Endothelial cell of umbilical vein (primary cell): Measurements from ENCODE around the gene ACOX3.

ENCODE experiments used
- EZH2 ChIP-seq: IDR thresholded peaks from 2 replicates; pipeline ENCODE4 v1.6.1; 2012; ENCODE audit warnings: borderline replicate concordance, low read depth, mild to moderate bottlenecking, moderate library complexity, low read length, inconsistent platforms; ENCODE audit not compliant: severe bottlenecking
- FOS ChIP-seq: IDR thresholded peaks from 2 replicates; pipeline ENCODE4 v1.6.1; 2011; ENCODE audit warnings: mild to moderate bottlenecking, low read length, moderate library complexity, borderline replicate concordance; ENCODE audit not compliant: insufficient read depth
- JUN ChIP-seq: IDR thresholded peaks from 2 replicates; pipeline ENCODE4 v1.6.1; 2011; ENCODE audit warnings: borderline replicate concordance, low read depth; ENCODE audit not compliant: insufficient read length, insufficient read depth
- MYC ChIP-seq: IDR thresholded peaks from one replicate; pipeline ENCODE4 v1.6.1; 2011; ENCODE audit warnings: mild to moderate bottlenecking, low read depth, low read length
- POLR2A ChIP-seq: IDR thresholded peaks from 2 replicates; pipeline ENCODE4 v1.6.1; 2012; ENCODE audit warnings: low read depth, mild to moderate bottlenecking, control low read depth, low read length
- POLR2AphosphoS5 ChIP-seq: IDR thresholded peaks from 2 replicates; pipeline ENCODE4 v1.6.1; 2012; ENCODE audit warnings: low read depth, mild to moderate bottlenecking, control low read depth, low read length, moderate library complexity; ENCODE audit not compliant: insufficient read depth
- TF ChIP-seq, protein P1 (sequence below), 2 donors: IDR thresholded peaks; 1 replicate in 1 of 2; 2 replicates in 1 of 2; pipeline ENCODE4 v1.5.1; 2011; ENCODE audit warnings: low read length in 2 of 2, mild to moderate bottlenecking in 2 of 2, moderate library complexity in 2 of 2, control low read depth in 1 of 2, inconsistent platforms in 1 of 2, low read depth in 1 of 2; ENCODE audit not compliant: insufficient read depth in 1 of 2; ENCODE audit errors: extremely low read depth in 1 of 2
- TF ChIP-seq, protein P2 (sequence below): IDR thresholded peaks from 2 replicates; pipeline ENCODE4 v1.6.1; 2011; ENCODE audit not compliant: insufficient read depth, insufficient read length

DNA sequence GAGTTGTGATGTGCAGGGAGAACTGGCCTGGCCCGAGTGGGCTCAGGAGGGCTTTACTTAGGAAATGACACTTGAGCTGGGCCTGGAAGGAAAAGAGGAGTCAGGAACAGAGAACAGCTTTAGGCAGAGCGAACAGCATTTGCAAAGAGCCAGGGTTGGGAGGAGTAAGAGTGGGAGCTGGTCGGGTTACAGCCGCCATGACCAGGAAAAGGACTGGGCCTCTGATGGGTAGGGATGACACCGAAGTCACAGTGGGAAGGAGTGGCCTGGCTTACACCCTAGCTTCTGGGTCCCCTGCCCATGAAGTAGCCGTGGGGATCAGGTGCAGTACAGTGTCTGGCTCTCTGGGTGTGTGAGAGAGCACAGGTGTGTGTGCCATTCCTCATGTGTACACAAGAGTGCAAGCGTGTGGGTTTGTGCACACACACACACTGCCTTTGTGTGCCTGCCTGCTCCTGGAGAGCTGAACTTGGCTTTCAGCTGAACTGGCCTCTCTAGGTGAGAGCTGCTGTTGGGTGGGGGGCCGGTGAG, 31.7 kb upstream of the ACOX3 start:
- TF ChIP-seq, protein P1, sequence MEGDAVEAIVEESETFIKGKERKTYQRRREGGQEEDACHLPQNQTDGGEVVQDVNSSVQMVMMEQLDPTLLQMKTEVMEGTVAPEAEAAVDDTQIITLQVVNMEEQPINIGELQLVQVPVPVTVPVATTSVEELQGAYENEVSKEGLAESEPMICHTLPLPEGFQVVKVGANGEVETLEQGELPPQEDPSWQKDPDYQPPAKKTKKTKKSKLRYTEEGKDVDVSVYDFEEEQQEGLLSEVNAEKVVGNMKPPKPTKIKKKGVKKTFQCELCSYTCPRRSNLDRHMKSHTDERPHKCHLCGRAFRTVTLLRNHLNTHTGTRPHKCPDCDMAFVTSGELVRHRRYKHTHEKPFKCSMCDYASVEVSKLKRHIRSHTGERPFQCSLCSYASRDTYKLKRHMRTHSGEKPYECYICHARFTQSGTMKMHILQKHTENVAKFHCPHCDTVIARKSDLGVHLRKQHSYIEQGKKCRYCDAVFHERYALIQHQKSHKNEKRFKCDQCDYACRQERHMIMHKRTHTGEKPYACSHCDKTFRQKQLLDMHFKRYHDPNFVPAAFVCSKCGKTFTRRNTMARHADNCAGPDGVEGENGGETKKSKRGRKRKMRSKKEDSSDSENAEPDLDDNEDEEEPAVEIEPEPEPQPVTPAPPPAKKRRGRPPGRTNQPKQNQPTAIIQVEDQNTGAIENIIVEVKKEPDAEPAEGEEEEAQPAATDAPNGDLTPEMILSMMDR (IDR thresholded peaks at IDR 0.05; ENCODE audit: extremely low read depth in 1 of 2, insufficient read depth in 1 of 2, low read depth in 1 of 2, low read length in 2 of 2), result no peak
- TF ChIP-seq POLR2AphosphoS5 (no peak), POLR2A (no peak), EZH2 (no peak), MYC (no peak), FOS (no peak), JUN (no peak)
- TF ChIP-seq, protein P2, sequence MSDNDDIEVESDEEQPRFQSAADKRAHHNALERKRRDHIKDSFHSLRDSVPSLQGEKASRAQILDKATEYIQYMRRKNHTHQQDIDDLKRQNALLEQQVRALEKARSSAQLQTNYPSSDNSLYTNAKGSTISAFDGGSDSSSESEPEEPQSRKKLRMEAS, result no peak
